Neuronal stem cell (in vitro differentiated cells): ENCODE data around the gene TTF1.
A peak's percentile ranks its signal among the peaks of the same experiment; 100 is the strongest.
"Not testable (repeated sequence)": the region's sequence is repeated elsewhere in the genome, so short reads cannot be mapped to it uniquely, and the experiment has no call there.

Experiments
- DNase-seq: peaks from one replicate; pipeline ENCODE4 v3.0.0-alpha.2; 2013; ENCODE audit warnings: low spot score
- H2AFZ ChIP-seq: one replicate; pipeline ENCODE4 v1.6.1; 2013; ENCODE audit warnings: mild to moderate bottlenecking, low read length, inconsistent platforms
- H2AK5ac ChIP-seq: 2 replicates; pipeline ENCODE4 v1.6.1; 2013; ENCODE audit warnings: low read depth, mild to moderate bottlenecking, inconsistent platforms, low read length, moderate library complexity, mixed read lengths
- H2BK120ac ChIP-seq: 2 replicates; pipeline ENCODE4 v1.6.1; 2013; ENCODE audit warnings: low read depth, mild to moderate bottlenecking, inconsistent platforms, low read length, moderate library complexity, mixed read lengths
- H2BK12ac ChIP-seq: one replicate; pipeline ENCODE4 v1.6.1; 2013; ENCODE audit warnings: low read length, inconsistent platforms
- H2BK15ac ChIP-seq: 2 replicates; pipeline ENCODE4 v1.6.1; 2013; ENCODE audit warnings: mild to moderate bottlenecking, low read length, inconsistent platforms, mixed read lengths
- H2BK5ac ChIP-seq: one replicate; pipeline ENCODE4 v1.6.1; 2013; ENCODE audit warnings: inconsistent platforms, mild to moderate bottlenecking, low read length, moderate library complexity
- H3K14ac ChIP-seq: one replicate; pipeline ENCODE4 v1.6.1; 2013; ENCODE audit warnings: low read length, inconsistent platforms
- H3K18ac ChIP-seq: 2 replicates; pipeline ENCODE4 v1.6.1; 2013; ENCODE audit warnings: low read length, inconsistent platforms
- H3K23ac ChIP-seq: 2 replicates; pipeline ENCODE4 v1.6.1; 2013; ENCODE audit warnings: low read depth, mild to moderate bottlenecking, mixed read lengths, low read length, inconsistent platforms; ENCODE audit not compliant: poor library complexity
- H3K27ac ChIP-seq: replicated peaks from 3 replicates; pipeline ENCODE4 v1.5.1; 2013; ENCODE audit warnings: low read length, inconsistent platforms
- H3K27me3 ChIP-seq, 3 experiments: 2 replicates each; pipeline ENCODE4 v1.6.1; 2013; ENCODE audit warnings: low read length in 3 of 3, mild to moderate bottlenecking in 2 of 3, inconsistent platforms in 1 of 3, low read depth in 1 of 3, mixed read lengths in 1 of 3, moderate library complexity in 1 of 3; ENCODE audit not compliant: control insufficient read depth in 3 of 3, insufficient read depth in 3 of 3
- H3K36me3 ChIP-seq, 2 donors: replicated peaks in 1 of 2; 2 replicates each; pipeline ENCODE4 v1.6.1; 2013; ENCODE audit warnings: low read length in 2 of 2; ENCODE audit not compliant: control insufficient read depth in 2 of 2, insufficient read depth in 2 of 2
- H3K4ac ChIP-seq: 2 replicates; pipeline ENCODE4 v1.6.1; 2013; ENCODE audit warnings: inconsistent platforms, mild to moderate bottlenecking, low read length, moderate library complexity
- H3K4me1 ChIP-seq, 2 donors: 1 replicate in 1 of 2; 2 replicates in 1 of 2; pipeline ENCODE4 v1.6.1; 2013; ENCODE audit warnings: low read length in 2 of 2, low read depth in 1 of 2; ENCODE audit not compliant: control insufficient read depth in 2 of 2, insufficient read depth in 1 of 2
- H3K4me2 ChIP-seq: one replicate; pipeline ENCODE4 v1.6.1; 2013; ENCODE audit warnings: mild to moderate bottlenecking, low read length, inconsistent platforms; ENCODE audit not compliant: insufficient read depth, poor library complexity, severe bottlenecking
- H3K4me3 ChIP-seq, 2 donors: 2 replicates each; pipeline ENCODE4 v1.5.1; 2013; ENCODE audit warnings: low read length in 2 of 2, mild to moderate bottlenecking in 2 of 2, inconsistent platforms in 1 of 2, moderate library complexity in 1 of 2
- H3K79me1 ChIP-seq: one replicate; pipeline ENCODE4 v1.6.1; 2013; ENCODE audit warnings: low read depth, mild to moderate bottlenecking, inconsistent platforms, low read length, moderate library complexity
- H3K9ac ChIP-seq: one replicate; pipeline ENCODE4 v1.6.1; 2013; ENCODE audit warnings: mild to moderate bottlenecking, low read depth, low read length, inconsistent platforms; ENCODE audit not compliant: poor library complexity
- H3K9me3 ChIP-seq, 2 donors: replicated peaks in 1 of 2; 2 replicates each; pipeline versions ENCODE3 to v1.6.1; 2013; ENCODE audit warnings: low read length in 2 of 2, mild to moderate bottlenecking in 2 of 2, inconsistent platforms in 1 of 2, low read depth in 1 of 2, mixed read lengths in 1 of 2, moderate library complexity in 1 of 2; ENCODE audit not compliant: control insufficient read depth in 2 of 2, insufficient read depth in 1 of 2
- H4K8ac ChIP-seq: one replicate; pipeline ENCODE4 v1.6.1; 2013; ENCODE audit warnings: low read depth, mild to moderate bottlenecking, inconsistent platforms, low read length, moderate library complexity
- H4K91ac ChIP-seq: one replicate; pipeline ENCODE4 v1.6.1; 2013; ENCODE audit warnings: low read length, low read depth, mild to moderate bottlenecking, inconsistent platforms; ENCODE audit not compliant: poor library complexity
- WGBS, 2 donors: extraction: QIAGEN DNeasy Blood & Tissue Kit; methylation state at CpG; one replicate each; pipeline ENCODE4 v1.1.7; 2013; ENCODE audit warnings: missing lambda C conversion rate in 2 of 2, mixed read lengths in 1 of 2; ENCODE audit not compliant: insufficient read length in 2 of 2, insufficient replicate concordance in 1 of 2; ENCODE audit errors: extremely low coverage in 2 of 2; 5-methylcytosine and 5-hydroxymethylcytosine counted together

Gene TTF1

DNA sequence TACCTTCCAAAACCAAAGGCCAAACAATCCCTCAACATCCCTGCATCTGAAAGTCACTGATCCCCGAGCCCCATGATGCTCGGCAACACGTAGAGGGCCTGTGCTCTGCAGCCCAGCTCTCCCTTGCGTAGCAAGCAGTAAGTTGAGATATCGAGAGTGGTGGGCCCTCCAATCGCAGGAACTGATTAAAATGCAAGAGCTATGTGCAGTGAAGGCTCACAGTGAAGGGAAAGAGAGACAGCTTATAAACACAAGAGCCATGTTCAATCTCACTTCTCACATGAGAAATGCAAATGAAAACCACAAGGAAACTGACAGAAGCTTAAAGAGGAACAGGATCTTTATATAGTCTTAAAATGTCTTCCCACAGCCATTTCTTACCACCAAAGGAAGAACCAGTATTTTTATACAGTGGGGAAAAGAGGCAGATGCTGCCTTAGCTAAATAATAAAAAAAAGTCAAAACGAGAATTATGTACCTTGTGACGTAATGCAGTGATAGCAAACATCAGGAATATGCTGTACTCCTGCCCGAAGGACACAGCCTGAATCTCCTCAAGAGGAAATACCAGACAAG lies 24.6 kb downstream of the TTF1 start:
- H3K9me3 ChIP-seq, result peaks cover 6 to 10% of the 10 kb centered on the region in 2 donors
- H3K4me2 ChIP-seq, result no peak overlapping the region
- DNase-seq, result no peak
- H3K36me3 ChIP-seq, result peaks cover 51 to 94% of the 10 kb centered on the region in 2 donors
- no peak overlapping the region for H2BK12ac ChIP-seq
- H3K4ac ChIP-seq, result no peak overlapping the region
- no peak overlapping the region for H2BK120ac ChIP-seq
- H3K9ac ChIP-seq, result no peak overlapping the region
- H3K18ac ChIP-seq, result no peak overlapping the region
- H4K8ac ChIP-seq, result no peak overlapping the region
- peaks cover 0 to 2% (median 0%) of the 10 kb centered on the region in 3 experiments for H3K27me3 ChIP-seq
- H2AK5ac ChIP-seq, result no peak overlapping the region
- no peak overlapping the region for H2BK5ac ChIP-seq
- no peak overlapping the region for H4K91ac ChIP-seq
- H3K79me1 ChIP-seq, result peaks cover 5% of the 10 kb centered on the region
- no peak overlapping the region for H3K23ac ChIP-seq
- no peak overlapping the region for H3K14ac ChIP-seq
- H3K4me3 ChIP-seq, result no peak overlapping the region
- H2AFZ ChIP-seq, result no peak overlapping the region
- no peak overlapping the region for H3K27ac ChIP-seq
- no peaks in the 10 kb centered on the region for H3K4me1 ChIP-seq
- WGBS, 2 donors, result no CpG with 5 or more reads among the region's 9 CpGs
- H2BK15ac ChIP-seq, result no peak overlapping the region

- not testable (repeated sequence) for H3K27me3 ChIP-seq, H2BK120ac ChIP-seq, H2BK5ac ChIP-seq, H3K4me1 ChIP-seq, H3K23ac ChIP-seq, H3K18ac ChIP-seq, H4K8ac ChIP-seq, H4K91ac ChIP-seq, H3K79me1 ChIP-seq, DNase-seq, H3K14ac ChIP-seq, H2AK5ac ChIP-seq, H3K27ac ChIP-seq, H3K4ac ChIP-seq, H2BK15ac ChIP-seq, H3K4me2 ChIP-seq, H2AFZ ChIP-seq
- Histone ChIP-seq H3K9ac (peak overlapping the region; percentile 60), H3K9me3 (peaks cover 6 to 12% of the 10 kb centered on the region in 2 donors), H3K36me3 (peaks cover 43 to 86% of the 10 kb centered on the region in 2 donors), H2BK12ac (peak overlapping the region; percentile 16), H3K4me3 (peak overlapping the region in 1 of 2 donors; percentile 72)
- no CpG with 5 or more reads among the region's 3 CpGs for WGBS, 2 donors
Measured at GRCh38 chr9:132378416-132378815, 28.2 kb downstream of the TTF1 start.

DNA sequence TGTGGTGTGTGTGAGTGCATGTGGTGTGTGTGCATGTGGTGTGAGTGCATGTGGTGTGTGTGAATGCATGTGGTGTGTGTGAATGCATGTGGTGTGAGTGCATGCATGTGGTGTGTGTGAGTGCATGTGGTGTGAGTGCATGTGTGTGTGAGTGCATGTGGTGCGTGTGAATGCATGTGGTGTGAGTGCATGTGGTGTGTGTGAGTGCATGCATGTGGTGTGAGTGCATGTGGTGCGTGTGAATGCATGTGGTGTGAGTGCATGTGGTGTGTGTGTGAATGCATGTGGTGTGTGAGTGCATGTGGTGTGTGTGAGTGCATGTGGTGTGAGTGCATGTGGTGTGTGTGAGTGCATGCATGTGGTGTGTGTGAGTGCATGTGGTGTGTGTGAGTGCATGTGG lies 28.9 kb downstream of the TTF1 start:
- H2BK12ac ChIP-seq, H2BK5ac ChIP-seq, H2BK15ac ChIP-seq, H3K18ac ChIP-seq, H3K4me1 ChIP-seq, H3K4me2 ChIP-seq, H3K14ac ChIP-seq, H3K79me1 ChIP-seq, H4K91ac ChIP-seq, DNase-seq, H2AK5ac ChIP-seq, H2BK120ac ChIP-seq, H2AFZ ChIP-seq, H3K27me3 ChIP-seq, H3K27ac ChIP-seq, H3K4ac ChIP-seq: not testable (repeated sequence)
- H3K36me3 ChIP-seq, result peaks cover 42 to 82% of the 10 kb centered on the region in 2 donors
- peaks cover 6 to 12% of the 10 kb centered on the region in 2 donors for H3K9me3 ChIP-seq
- H3K4me3 ChIP-seq, result peak overlapping the region in 1 of 2 donors; percentile 73
- peak overlapping the region; percentile 80 for H3K23ac ChIP-seq
- no CpG with 5 or more reads among the region's 2 CpGs for WGBS, 2 donors
- H4K8ac ChIP-seq, result peak overlapping the region; percentile 99
- H3K9ac ChIP-seq, result peak overlapping the region; percentile 70

GRCh38 chr9:132372177-132373095 lies 34.2 kb downstream of the TTF1 start:
- Histone ChIP-seq H3K9ac (no peak overlapping the region), H3K27ac (no peak overlapping the region), H3K18ac (no peak overlapping the region), H3K4me2 (no peak overlapping the region), H2BK12ac (no peak overlapping the region), H3K4me3 (no peak overlapping the region), H4K8ac (no peak overlapping the region), H3K27me3 (no peaks in the 10 kb centered on the region), H3K4ac (no peak overlapping the region), H3K4me1 (no peaks in the 10 kb centered on the region), H3K23ac (no peak overlapping the region), H3K79me1 (no peaks in the 10 kb centered on the region), H2BK120ac (no peak overlapping the region), H3K36me3 (peaks cover 16 to 34% of the 10 kb centered on the region in 2 donors), H3K14ac (no peak overlapping the region), H2BK5ac (no peak overlapping the region), H4K91ac (no peak overlapping the region), H2AK5ac (no peak overlapping the region), H3K9me3 (peaks cover 0 to 3% of the 10 kb centered on the region in 2 donors), H2BK15ac (no peak overlapping the region), H2AFZ (peak overlapping the region; percentile 38)
- no peak for DNase-seq
- no CpG with 5 or more reads among the region's 14 CpGs for WGBS, 2 donors
